NK-92 (cell line): ENCODE data around the gene MDN1.
"Not testable (repeated sequence)": the region's sequence is repeated elsewhere in the genome, so short reads cannot be mapped to it uniquely, and the experiment has no call there.

Source experiments
- DNase-seq: peaks from one replicate; lab custom pipeline; 2025; ENCODE audit not compliant: unreplicated experiment; lab: John Stamatoyannopoulos, UW

Gene MDN1

DNA sequence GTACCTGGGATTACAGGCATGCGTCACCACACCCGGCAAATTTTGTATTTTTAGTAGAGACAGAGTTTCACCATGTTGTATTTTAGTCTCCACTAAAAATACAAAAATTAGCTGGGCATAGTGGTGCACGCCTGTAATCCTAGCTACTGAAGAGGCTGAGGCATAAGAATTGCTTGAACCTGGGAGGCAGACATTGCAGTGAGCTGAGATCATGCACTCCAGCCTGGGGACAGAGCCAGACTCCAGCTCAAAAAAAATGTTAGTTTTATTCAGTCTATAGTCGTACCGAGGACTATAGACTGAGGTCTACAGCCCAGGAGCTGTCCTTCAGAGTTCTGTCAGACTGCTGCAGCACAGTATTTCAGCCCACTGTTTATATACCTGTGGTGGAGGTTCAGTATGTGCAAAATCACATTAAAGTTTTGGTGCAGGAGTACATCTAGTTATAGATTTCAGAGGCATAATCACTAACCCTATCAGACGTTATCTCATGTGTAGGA, 6.5 kb upstream of the MDN1 start:
- DNase-seq = no peak

DNA sequence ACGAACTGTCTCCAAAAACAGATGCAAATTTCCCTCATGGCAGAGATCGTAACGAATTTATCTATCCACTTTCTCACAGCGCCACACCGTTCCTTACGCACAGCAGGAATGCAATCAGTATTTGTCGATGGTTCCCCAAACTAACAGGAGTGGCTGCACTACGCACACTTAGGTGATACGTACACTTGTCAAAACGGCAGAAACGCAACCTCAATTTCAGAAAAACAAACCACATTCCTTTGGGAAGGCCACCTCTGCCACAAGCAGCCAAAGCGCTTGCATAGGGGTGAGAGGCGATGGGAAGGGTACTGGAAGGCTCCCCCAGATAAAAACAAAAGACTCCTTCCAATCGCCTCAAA, 638 bp downstream of the MDN1 start:
- DNase-seq = no peak

- DNase-seq = no peak
These were observed 2.1 kb downstream of the MDN1 start for GRCh38 chr6:89817481-89817880.

- not testable (repeated sequence) for DNase-seq
These were observed 6.2 kb downstream of the MDN1 start for GRCh38 chr6:89813422-89813821.

- DNase-seq = no peak
These were observed 12.0 kb downstream of the MDN1 start for GRCh38 chr6:89807581-89807980.

DNA sequence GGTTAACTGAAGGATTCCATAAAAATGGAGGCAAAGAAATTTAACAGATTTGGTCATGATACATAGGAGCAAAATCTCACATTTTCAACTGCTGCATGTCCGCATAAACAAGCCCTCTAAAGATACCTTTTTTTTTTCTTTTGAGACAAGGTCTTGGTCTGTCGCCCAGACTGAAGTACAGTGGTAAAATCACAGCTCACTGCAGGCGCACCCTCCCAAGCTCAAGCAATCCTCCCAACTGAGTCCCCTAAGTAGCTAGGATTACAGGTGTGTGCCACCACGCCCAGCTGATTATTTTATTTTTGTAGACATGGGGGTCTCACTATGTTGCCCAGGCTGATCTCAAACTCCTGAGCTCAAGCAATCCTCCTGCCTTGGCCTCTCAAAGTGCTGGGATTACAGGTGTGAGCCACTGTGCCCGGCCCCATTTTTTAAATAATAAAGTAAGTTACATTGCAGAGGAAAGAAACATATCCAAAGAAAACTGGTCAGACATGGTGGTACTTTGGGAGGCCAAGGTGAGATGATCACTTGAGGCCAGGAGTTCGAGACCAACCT, 13.7 kb downstream of the MDN1 start:
- DNase-seq = no peak

- no peak for DNase-seq
These were observed 16.3 kb downstream of the MDN1 start for GRCh38 chr6:89803271-89803670.

GRCh38 chr6:89799756-89800155, 19.8 kb downstream of the MDN1 start:
- no peak for DNase-seq

DNA sequence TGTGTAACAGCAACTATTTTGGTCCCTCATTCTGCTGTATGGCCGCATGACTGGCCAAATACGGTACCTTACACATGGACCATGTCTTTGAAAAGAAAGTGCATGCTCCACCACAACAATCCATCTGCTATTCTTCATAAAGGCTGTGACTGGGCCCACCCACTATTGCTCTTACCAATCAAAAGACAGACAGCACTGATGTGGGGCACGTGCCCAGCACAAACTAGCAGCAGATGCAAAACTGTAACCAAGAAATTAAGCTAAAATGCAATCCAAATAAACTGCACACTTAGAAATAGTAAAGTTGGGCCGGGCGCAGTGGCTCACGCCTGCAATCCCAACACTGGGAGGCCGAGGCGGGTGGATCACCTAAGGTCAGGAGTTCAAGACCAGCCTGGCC, 20.5 kb downstream of the MDN1 start:
- no peak for DNase-seq

DNA sequence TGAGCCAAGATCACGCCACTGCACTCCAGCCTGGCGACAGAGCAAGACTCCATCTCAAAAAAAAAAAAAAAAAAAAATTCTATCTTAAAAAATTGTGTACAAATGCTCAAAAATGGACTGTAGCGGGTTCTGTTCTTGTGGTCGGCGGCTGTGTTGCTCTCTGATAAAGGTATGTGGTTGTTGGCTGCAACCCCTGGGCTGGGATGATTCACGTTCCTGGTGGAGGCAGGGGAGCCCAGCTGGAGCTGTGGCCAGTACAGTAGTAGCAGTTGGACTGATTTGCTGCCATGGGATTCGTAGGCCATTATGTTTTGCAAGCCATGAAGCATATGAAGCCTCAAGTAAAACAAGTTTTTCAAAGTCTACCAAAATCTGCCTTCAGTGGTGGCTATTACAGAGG, 22.3 kb downstream of the MDN1 start:
- DNase-seq = no peak

DNA sequence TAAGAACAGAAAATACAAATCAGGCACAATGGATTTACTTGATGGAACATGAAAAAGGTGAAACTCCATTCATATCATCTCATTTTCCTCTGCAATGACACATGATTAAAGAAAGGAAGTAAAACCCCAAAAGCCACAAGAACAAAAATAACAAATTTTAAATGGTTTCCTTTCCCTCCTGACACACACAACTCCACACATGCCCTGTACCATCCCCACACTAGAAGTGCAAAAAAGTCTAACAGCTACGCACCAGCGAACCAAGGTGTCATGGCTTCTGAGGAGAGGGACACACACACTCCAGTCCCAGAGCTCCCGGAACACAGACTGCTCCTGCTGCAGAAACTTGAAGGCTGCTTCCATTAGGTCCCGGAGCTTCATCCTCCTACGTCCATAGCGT, 25.3 kb downstream of the MDN1 start:
- no peak for DNase-seq

GRCh38 chr6:89793586-89793985, 26.0 kb downstream of the MDN1 start:
- DNase-seq = no peak

- DNase-seq = no peak
These were observed 26.7 kb downstream of the MDN1 start for GRCh38 chr6:89792881-89793280.

GRCh38 chr6:89790403-89790802, 29.2 kb downstream of the MDN1 start:
- no peak for DNase-seq

- DNase-seq = no peak
These were observed 29.6 kb downstream of the MDN1 start for GRCh38 chr6:89789980-89790379.

DNA sequence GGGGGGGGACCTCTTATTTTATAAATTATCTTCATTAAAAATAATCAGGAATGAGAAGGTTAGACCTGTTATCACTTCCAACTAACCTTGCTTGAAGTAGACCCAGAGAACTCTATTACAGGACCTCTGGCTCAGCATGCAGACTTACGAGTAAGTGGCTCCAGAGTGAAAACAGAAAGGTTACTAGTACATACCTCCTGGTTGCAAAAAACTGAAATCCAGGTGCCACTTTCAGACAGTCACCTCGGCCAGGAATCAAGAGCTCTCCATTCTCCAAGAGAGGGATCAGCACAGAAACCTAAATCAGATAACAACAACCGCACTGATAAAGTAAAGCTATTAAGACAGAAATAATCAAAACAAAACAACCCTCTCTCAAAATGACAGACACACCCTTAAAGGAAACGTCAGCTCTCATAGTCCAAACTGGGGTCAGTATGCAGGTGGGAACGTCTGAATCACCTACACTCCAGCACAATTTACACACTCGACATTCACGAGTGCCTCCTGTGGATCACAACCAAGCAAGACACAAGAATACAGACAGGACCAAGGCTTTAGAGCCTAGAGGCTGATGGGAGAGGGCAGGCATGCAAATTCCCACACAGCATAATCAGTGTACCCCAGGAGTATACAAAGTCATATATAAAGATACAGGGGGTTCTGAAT, 31.8 kb downstream of the MDN1 start:
- DNase-seq = no peak

DNA sequence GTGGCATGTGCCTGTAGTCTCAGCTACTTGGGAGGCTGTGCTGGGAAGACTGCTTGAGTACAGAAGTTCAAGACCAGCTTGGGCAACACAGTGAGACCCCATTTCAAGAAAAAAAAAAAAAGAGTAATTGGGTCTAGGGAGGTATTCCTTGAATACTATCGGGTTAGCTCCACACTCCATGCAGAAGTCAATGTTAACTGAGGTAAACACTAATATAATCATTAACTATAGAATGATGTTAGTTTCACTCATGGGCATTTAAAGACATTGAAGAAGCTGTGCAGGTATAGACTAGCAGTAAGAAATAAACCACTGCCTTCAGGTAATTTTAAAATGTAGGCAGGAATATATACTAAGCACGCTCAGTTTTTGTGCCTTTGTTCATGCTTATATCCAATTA, 32.6 kb downstream of the MDN1 start:
- DNase-seq = no peak

GRCh38 chr6:89784838-89785237, 34.8 kb downstream of the MDN1 start:
- DNase-seq = no peak

- DNase-seq = not testable (repeated sequence)
These were observed 36.3 kb downstream of the MDN1 start for GRCh38 chr6:89783293-89783692.

GRCh38 chr6:89782222-89782621, 37.4 kb downstream of the MDN1 start:
- DNase-seq = no peak

DNA sequence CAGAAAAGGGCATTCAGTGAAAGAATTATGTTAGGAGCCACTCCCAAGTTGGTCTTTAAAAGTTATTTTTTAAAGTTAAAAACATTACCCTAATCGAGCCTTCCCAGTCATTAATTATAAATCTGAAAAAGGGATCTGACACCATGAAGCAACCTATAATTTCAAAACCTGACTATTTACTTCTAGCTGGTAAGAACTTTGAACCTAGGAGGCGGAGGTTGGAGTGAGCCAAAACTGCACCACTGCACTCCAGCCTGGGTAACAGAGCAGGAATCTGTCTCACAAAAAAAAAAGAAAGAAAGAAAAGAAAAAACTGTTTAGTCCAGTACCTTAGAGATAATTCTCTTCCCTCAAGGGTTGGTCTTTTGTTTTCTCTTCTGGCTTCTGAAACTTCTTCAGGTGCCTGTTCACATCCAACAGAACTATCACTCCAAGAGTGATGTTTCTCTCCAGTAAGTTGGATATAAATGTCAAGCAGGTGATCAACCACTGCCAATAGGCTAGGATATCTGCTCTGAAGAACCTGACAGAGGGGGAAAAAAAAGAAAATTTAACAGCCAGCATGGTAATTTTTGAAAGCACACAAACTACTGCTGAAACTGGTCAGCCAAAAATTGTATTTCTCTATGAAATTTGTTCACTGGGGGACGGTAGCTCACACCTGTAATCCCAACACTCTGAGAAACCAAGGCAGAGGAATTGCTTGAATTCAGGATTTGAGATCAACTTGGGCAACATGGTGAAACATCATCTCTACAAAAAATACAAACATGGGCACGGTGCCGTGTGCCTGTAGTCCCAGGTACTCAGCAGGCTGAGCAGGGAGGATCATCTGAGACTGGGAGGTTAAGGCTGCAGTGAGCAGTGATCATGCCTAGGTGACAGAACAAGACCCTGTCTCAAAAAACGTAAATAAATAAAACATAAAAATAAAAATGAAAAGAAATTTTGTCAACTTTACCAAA, 38.2 kb downstream of the MDN1 start:
- DNase-seq = no peak

DNA sequence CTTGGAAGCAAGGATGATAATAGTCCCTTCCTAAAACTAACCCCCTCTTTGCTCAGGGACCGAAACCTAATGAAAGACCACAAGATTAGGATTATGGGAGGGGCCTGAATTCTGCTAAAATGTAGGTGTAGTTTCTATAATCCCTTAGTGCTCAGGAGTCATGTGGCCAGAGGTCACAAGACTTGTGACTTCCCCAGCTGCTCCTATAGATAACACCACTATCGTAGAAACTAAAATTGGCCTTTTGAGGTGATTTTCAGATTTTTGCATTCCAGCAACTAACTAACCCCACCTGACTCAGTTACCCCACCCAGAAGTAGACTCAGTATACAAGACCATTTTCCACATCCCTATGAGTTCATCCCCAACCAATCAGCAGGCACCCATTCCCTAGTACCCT, 42.1 kb downstream of the MDN1 start:
- DNase-seq = no peak
